ENCODE results near the gene ADGRA3.

ADGRA3 gene

GRCh38 chr4:22348410-22348809 is 167.5 kb downstream of the ADGRA3 start:
- no peak for DNase-seq

DNA sequence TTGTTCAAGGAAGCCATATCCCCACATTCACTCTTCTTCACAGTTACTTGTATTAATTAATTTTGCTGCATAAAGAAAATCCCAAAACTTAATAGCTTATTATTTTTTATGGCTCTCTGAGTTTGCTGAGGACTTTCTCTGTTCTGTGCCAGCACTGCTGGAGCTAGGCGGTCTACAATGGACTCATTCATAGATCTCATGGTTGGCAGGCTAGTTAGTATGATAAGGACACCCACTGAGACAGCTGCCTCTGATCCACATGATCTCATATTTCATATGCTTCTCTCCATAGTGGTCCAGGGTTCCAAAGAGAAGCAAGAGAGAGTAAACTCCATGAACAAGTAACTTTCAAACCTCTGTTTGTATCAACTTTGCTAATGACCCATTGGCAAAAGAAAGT is 170.2 kb downstream of the ADGRA3 start:
- no peak for DNase-seq

- DNase-seq, result no peak
Observed at GRCh38 chr4:22345055-22345454, 170.8 kb downstream of the ADGRA3 start.

DNA sequence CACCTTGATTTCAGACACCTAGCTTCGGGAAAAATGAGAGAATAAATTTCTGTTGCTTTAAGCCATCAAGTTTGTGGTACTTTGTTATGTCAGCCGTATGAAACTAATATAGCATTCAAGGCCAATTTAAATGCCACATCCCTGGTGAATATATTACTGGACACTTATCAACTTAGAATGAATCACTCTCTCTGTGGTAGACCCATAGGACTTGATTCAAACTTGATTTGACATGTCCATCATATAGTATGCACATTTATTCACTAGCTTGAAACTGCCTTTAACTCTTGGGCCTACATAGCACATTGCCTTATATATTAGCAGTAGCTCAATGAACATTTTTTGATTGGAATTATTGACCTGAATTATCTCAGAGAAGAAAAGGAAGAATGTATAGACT is 172.3 kb downstream of the ADGRA3 start:
- DNase-seq, result no peak

DNA sequence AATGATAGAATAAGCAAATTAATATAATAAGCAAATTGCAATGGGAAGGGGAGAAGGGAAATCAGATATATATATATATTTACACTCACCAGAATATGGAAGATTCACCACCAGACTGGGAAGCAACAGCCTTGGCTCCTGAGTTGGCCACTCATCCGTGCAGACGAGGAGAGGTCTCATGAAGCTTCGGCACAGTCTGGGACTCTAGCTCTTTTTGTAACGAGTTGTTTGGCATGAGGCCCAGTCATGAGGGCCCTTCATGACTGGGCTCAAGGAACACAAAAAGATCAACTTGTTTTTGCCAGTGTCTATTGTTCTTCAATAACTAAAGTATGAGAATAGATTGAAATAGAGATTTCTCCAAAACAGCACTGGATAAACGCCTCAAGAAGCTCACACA is 176.4 kb downstream of the ADGRA3 start:
- no peak for DNase-seq

DNA sequence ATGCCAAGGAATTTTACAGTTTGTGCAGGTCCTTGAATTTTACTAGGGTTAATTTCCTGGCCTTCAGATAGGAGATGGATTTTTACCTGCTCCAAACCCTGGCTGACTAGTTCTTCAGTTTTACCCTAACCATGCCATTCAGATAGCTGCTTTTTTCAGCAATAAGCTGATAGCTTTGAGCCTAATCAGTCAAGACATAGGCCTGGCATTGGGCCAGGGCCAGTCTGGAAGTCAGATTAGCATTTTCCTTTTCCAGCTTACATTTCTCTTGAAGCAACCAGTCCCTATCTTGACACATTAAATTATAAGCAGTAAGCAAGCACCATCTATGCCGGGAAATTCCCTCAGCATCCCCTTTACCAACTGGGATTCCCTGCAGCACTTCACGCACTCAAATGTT is 177.1 kb downstream of the ADGRA3 start:
- DNase-seq, result no peak
